PC-3 (cell line): ENCODE results near the gene TBC1D8. TPM values are rescaled to one million over a fixed set of nuclear protein-coding genes. Genes with fewer than 3 reads are reported as not detected.
"Not testable (repeated sequence)": the region's sequence is repeated elsewhere in the genome, so short reads cannot be mapped to it uniquely, and the experiment has no call there.

Source experiments
- ATAC-seq: fragments of 200-7000 bp; cut with Tn5 transposase; 2 replicates; pipeline ENCODE4 v1.9.1; 2020; ENCODE audit warnings: mild to moderate bottlenecking, moderate library complexity
- BruUV-seq: library from RNA; stranded (reverse); fragments of 400-500 nt; replicated peaks from 2 replicates; lab custom pipeline; 2021; lab: Mats Ljungman, UMichigan
- CTCF ChIA-PET: fragments of 300-600 bp; sonication (Branson Sonifier 250); formaldehyde crosslinking; loops from one replicate; lab custom pipeline; 2022; ENCODE audit warnings: antibody characterized with exemption; lab: Charles Lee
- POLR2A ChIA-PET: fragments of 300-600 bp; sonication (Branson Sonifier 250); formaldehyde crosslinking; loops from one replicate; lab custom pipeline; 2022; ENCODE audit warnings: antibody characterized with exemption; ENCODE audit not compliant: unreplicated experiment; lab: Charles Lee
- DNase-seq: peaks from one replicate; pipeline ENCODE4 v3.0.0-alpha.2; 2015
- H2AFZ ChIP-seq: fragments of 300-600 bp; sonication (generic); 2 replicates; pipeline ENCODE4 v1.6.0; 2016; ENCODE audit warnings: antibody characterized with exemption, low read length
- H3F3A ChIP-seq: fragments of 300-600 bp; sonication (generic); one replicate; pipeline ENCODE4 v1.6.0; 2017; ENCODE audit warnings: antibody characterized with exemption, low read length, control low read depth, mild to moderate bottlenecking; ENCODE audit not compliant: unreplicated experiment
- H3K27ac ChIP-seq: fragments of 300-600 bp; sonication (generic); 2 replicates; pipeline ENCODE4 v1.5.1; 2016; ENCODE audit warnings: mild to moderate bottlenecking, low read length
- H3K27me3 ChIP-seq: fragments of 300-600 bp; sonication (generic); 2 replicates; pipeline ENCODE4 v1.6.1; 2016; ENCODE audit warnings: low read length, mixed read lengths
- H3K36me3 ChIP-seq: fragments of 300-600 bp; sonication (generic); 2 replicates; pipeline ENCODE4 v1.6.1; 2016; ENCODE audit warnings: low read depth, mixed run types, low read length, mixed read lengths
- H3K4me1 ChIP-seq: fragments of 300-600 bp; sonication (generic); 2 replicates; pipeline ENCODE4 v1.5.1; 2016; ENCODE audit warnings: low read length; ENCODE audit not compliant: insufficient read depth
- H3K4me2 ChIP-seq: fragments of 300-600 bp; sonication (generic); 2 replicates; pipeline ENCODE4 v1.6.0; 2016; ENCODE audit warnings: low read length
- H3K4me3 ChIP-seq: fragments of 300-600 bp; sonication (generic); 2 replicates; pipeline ENCODE4 v1.5.1; 2016; ENCODE audit warnings: mild to moderate bottlenecking, low read length, mixed read lengths
- H3K79me2 ChIP-seq: fragments of 300-600 bp; sonication (generic); 2 replicates; pipeline ENCODE4 v1.6.1; 2017; ENCODE audit warnings: low read length, mixed read lengths
- H3K9ac ChIP-seq: fragments of 300-600 bp; sonication (generic); 2 replicates; pipeline ENCODE4 v1.6.0; 2016; ENCODE audit warnings: mild to moderate bottlenecking, low read length
- H3K9me2 ChIP-seq: fragments of 300-600 bp; sonication (generic); replicated peaks from 2 replicates; pipeline ENCODE4 v1.6.1; 2016; ENCODE audit warnings: mixed run types, low read length, mixed read lengths
- H3K9me3 ChIP-seq: fragments of 300-600 bp; sonication (generic); 2 replicates; pipeline ENCODE4 v1.6.1; 2016; ENCODE audit warnings: low read length, mixed read lengths
- H4K20me1 ChIP-seq: fragments of 300-600 bp; sonication (generic); 2 replicates; pipeline ENCODE4 v1.6.1; 2016; ENCODE audit warnings: low read length, mixed read lengths
- EZH2 ChIP-seq: fragments of 300-600 bp; sonication (generic); IDR thresholded peaks from one replicate; pipeline ENCODE4 v1.6.1; 2017; ENCODE audit warnings: antibody characterized with exemption, mild to moderate bottlenecking, low read length; ENCODE audit not compliant: unreplicated experiment
- EZH2phosphoT487 ChIP-seq: fragments of 300-600 bp; sonication (generic); IDR thresholded peaks from 2 replicates; pipeline ENCODE4 v1.6.1; 2018; ENCODE audit warnings: mild to moderate bottlenecking, antibody characterized with exemption, low read length, borderline replicate concordance
- intact Hi-C: fragments of 100-400 bp; cut with micrococcal nuclease; formaldehyde crosslinking; loops from 2 replicates; pipeline ENCODE4 v1.9.0; 2023
- total RNA-seq: library from RNA; depleted of rRNA; stranded (reverse); fragments of >200 nt; gene quantifications from 2 replicates; pipeline ENCODE4 v1.2.3, GENCODE V29; 2014
- TF ChIP-seq, protein P1 (sequence below): fragments of 300-600 bp; sonication (generic); conservative IDR thresholded peaks from 2 replicates; pipeline ENCODE4 v1.5.1; 2017; ENCODE audit warnings: antibody characterized with exemption, low read depth, mild to moderate bottlenecking, low read length

The TBC1D8 gene
- total RNA-seq, 1 experiment from 2014 or later: 39.7 TPM

DNA sequence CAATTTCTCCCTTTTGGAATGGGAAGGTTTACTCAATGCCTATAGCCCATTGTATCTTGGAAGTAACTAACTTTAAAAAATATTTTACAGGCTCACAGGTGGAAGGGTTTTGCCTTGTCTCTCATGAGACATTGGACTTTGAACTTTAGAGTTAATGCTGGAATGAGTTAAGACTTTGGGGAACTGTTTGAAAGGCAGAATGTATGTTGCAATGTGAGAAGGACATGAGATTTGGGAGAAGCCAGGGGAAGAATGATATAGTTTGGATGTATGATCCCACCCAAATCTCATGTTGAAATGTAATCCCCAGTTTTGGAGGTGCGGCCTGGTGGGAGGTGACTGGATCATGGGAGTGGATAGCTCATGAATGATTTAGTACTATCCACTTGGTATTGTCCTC, 17.5 kb upstream of the TBC1D8 start:
- intact Hi-C loops: no loop called here
- CTCF ChIA-PET: no interaction called here
- BruUV-seq: no TSS peak

DNA sequence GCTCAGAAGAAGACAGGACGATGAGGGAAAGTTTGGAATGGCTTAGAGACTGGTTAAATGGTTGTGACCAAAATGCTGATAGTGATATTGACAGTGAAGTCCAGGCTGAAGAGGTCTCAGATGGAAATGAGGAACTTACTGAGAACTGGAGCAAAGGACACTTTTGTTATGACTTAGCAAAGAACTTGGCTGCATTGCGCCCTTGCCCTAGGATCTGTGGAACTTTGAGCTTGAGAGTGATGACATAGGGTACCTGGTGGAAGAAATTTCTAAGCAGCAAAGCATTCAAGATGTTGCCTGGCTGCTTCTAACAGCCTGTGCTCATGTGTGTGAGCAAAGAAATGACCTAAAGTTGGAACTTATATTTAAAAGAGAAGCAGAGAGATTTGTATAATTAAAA, 16.4 kb upstream of the TBC1D8 start:
- intact Hi-C loops, H3K4me3 ChIP-seq, H3K79me2 ChIP-seq, ATAC-seq, H3K4me2 ChIP-seq, H3K36me3 ChIP-seq, H3K27ac ChIP-seq, H2AFZ ChIP-seq, H3K9ac ChIP-seq, H4K20me1 ChIP-seq, H3F3A ChIP-seq, POLR2A ChIA-PET, H3K27me3 ChIP-seq, H3K9me3 ChIP-seq, DNase-seq, H3K4me1 ChIP-seq, H3K9me2 ChIP-seq, BruUV-seq, CTCF ChIA-PET: not testable (repeated sequence)

More for the DNA sequence above, 17.5 kb upstream of the TBC1D8 start:
- no peak overlapping the region for H3K27ac ChIP-seq
- no peak overlapping the region for H3K9ac ChIP-seq
- POLR2A ChIA-PET: no interaction called here
- no peaks in the 10 kb centered on the region for H3K9me2 ChIP-seq
- no peaks in the 10 kb centered on the region for H3K9me3 ChIP-seq
- no peak for ATAC-seq
- no peak overlapping the region for H3K4me2 ChIP-seq
- no peak overlapping the region for H2AFZ ChIP-seq
- H3K4me3 ChIP-seq: no peak overlapping the region
- no peaks in the 10 kb centered on the region for H3K79me2 ChIP-seq
- DNase-seq: no peak
- H3K4me1 ChIP-seq: no peaks in the 10 kb centered on the region
- TF ChIP-seq EZH2phosphoT487 (no peak), EZH2 (no peak)
- TF ChIP-seq, protein P1, sequence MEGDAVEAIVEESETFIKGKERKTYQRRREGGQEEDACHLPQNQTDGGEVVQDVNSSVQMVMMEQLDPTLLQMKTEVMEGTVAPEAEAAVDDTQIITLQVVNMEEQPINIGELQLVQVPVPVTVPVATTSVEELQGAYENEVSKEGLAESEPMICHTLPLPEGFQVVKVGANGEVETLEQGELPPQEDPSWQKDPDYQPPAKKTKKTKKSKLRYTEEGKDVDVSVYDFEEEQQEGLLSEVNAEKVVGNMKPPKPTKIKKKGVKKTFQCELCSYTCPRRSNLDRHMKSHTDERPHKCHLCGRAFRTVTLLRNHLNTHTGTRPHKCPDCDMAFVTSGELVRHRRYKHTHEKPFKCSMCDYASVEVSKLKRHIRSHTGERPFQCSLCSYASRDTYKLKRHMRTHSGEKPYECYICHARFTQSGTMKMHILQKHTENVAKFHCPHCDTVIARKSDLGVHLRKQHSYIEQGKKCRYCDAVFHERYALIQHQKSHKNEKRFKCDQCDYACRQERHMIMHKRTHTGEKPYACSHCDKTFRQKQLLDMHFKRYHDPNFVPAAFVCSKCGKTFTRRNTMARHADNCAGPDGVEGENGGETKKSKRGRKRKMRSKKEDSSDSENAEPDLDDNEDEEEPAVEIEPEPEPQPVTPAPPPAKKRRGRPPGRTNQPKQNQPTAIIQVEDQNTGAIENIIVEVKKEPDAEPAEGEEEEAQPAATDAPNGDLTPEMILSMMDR: no peak
- no peaks in the 10 kb centered on the region for H3K27me3 ChIP-seq
- no peaks in the 10 kb centered on the region for H3F3A ChIP-seq
- no peaks in the 10 kb centered on the region for H3K36me3 ChIP-seq
- H4K20me1 ChIP-seq: no peaks in the 10 kb centered on the region

DNA sequence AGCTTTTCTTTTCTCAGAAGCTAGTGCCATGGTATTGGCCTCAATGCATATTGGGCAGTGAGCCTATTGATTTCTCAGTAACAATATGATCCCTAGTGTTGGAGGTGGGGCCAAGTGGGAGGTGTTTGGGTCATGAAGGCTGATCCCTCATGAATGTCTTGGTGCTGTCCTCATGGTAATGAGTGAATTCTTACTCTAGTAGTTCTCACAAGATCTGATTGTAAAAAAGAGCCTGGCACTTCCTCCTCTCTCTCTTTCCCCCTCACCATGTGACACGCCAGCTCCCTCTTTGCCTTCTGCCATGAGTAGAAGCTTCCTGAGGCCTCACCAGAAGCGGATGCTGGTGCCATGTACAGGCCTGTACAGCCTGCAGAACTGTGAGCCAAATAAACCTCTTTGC, 12.8 kb upstream of the TBC1D8 start:
- H3K4me1 ChIP-seq: peaks cover 13% of the 10 kb centered on the region
- no peaks in the 10 kb centered on the region for H3F3A ChIP-seq
- H3K27me3 ChIP-seq: no peaks in the 10 kb centered on the region
- H3K36me3 ChIP-seq: no peaks in the 10 kb centered on the region
- no peak overlapping the region for H3K27ac ChIP-seq
- POLR2A ChIA-PET: interaction anchor here (0.6 kb wide), 1 partner anchor 50 kb away, joined by 5 read pairs; no protein-coding TSS in a partner anchor
- H3K79me2 ChIP-seq: no peaks in the 10 kb centered on the region
- no peak overlapping the region for H3K4me3 ChIP-seq
- no peak overlapping the region for H3K9ac ChIP-seq
- ATAC-seq (no peak), DNase-seq (no peak)
- H3K9me3 ChIP-seq: no peaks in the 10 kb centered on the region
- TF ChIP-seq, protein P1: no peak
- TF ChIP-seq EZH2phosphoT487: no peak
- TF ChIP-seq EZH2: no peak
- CTCF ChIA-PET: no interaction called here
- no peaks in the 10 kb centered on the region for H4K20me1 ChIP-seq
- H3K4me2 ChIP-seq: no peak overlapping the region
- no peaks in the 10 kb centered on the region for H3K9me2 ChIP-seq
- intact Hi-C loops: no loop called here
- BruUV-seq: no TSS peak
- no peak overlapping the region for H2AFZ ChIP-seq
